Measurements from ENCODE around the gene FAM111B.
"Not testable (repeated sequence)": the region's sequence is repeated elsewhere in the genome, so short reads cannot be mapped to it uniquely, and the experiment has no call there.

Gene FAM111B, protein sequence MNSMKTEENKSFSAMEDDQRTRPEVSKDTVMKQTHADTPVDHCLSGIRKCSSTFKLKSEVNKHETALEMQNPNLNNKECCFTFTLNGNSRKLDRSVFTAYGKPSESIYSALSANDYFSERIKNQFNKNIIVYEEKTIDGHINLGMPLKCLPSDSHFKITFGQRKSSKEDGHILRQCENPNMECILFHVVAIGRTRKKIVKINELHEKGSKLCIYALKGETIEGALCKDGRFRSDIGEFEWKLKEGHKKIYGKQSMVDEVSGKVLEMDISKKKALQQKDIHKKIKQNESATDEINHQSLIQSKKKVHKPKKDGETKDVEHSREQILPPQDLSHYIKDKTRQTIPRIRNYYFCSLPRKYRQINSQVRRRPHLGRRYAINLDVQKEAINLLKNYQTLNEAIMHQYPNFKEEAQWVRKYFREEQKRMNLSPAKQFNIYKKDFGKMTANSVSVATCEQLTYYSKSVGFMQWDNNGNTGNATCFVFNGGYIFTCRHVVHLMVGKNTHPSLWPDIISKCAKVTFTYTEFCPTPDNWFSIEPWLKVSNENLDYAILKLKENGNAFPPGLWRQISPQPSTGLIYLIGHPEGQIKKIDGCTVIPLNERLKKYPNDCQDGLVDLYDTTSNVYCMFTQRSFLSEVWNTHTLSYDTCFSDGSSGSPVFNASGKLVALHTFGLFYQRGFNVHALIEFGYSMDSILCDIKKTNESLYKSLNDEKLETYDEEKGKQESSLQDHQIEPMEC

DNA sequence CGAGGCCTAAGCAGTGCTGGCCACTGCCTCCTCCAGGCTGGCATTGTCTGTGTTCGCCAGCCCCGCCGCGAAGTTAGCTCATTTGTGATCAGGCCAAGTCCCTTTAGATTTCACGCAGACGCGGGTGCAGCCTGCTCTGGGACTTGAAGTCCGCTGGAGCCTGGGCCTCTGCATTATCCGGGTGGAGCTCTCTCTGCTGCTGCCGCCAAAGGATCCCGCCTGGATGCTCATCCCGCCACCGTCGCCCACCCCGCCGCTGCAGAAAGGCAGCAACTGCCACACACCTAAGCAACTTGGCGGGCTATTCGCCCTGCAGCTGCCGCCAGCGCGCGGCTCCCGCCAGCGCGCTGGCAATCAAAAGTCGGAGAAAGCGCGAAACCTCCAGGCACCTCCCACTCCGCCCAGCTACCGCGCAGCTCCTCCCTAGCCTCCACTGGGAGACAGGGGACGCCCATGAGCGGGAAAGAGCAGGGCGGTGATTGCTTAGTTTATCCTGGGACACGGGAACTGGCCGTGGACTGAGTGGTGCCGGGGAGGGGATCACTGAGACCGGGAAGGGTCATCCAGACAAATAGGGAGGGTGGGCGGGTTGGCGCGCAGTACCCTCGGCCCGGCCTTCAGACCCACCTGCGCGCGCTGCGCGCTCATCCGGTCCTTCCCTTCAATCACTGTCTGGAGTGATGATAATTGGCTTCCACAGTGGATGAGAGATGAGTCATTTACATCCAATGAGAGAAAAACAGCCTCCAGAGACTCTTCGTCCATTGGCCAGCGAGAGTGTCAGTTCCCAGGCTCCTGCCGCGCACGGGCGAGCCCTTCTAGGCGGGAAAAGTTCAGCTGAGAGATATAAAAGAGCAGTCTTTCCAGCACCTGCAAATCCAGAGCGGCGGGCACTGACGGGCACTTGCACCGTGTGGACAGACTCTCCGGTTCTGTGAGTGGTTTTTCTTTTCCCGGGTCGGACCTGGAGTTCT, at the start of gene FAM111B:
Gene FAM111B (plus strand): TSS at position 875 of the 974 bp plus-strand sequence. CDS start 2,389 bp downstream, outside the sequence.
- DNase-seq = no peak

- DNase-seq = peak; percentile 19
These were observed 48.7 kb upstream of the FAM111B start for GRCh38 chr11:59058120-59059033.

GRCh38 chr11:59060096-59060495, 46.9 kb upstream of the FAM111B start:
- DNase-seq = not testable (repeated sequence)

DNA sequence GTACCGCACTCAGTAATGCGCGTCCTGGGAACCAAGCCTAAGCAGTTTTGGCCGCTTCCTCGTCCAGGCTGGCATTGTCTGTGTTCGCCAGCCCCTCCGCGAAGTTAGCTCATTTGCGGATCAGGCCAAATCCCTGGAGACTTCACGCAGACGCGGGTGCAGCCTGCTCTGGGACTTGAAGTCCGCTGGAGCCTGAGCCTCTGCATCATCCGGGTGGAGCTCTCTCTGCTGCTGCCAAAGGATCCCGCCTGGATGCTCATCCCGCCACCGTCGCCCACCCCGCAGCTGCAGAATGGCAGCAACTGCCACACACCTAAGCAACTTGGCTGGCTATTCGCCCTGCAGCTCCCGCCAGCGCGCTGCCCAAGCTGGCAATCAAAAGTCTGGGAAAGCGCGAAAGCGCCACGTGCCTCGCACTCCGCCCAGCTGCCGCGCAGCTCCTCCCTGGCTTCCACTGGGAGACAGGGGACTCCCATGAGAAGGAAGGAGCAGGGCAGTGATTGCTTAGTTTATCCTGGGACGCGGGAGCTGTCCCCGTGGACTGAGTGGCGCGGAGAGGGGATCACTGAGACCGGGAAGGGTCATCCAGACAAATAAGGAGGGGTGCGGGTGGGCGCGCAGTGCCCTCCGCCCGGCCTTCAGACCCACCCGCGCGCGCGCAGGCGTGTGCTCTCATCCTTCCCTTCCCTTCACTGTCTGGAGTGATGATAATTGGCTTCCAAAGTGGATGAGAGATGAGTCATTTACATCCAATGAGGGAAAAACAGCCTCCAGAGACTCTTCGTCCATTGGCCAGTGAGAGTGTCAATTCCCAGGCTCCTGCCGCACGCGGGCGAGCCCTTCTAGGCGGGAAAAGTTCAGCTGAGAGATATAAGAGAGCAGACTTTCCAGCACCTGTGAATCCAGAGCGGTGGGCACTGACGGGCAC, 44.2 kb upstream of the FAM111B start:
- no peak for DNase-seq

DNA sequence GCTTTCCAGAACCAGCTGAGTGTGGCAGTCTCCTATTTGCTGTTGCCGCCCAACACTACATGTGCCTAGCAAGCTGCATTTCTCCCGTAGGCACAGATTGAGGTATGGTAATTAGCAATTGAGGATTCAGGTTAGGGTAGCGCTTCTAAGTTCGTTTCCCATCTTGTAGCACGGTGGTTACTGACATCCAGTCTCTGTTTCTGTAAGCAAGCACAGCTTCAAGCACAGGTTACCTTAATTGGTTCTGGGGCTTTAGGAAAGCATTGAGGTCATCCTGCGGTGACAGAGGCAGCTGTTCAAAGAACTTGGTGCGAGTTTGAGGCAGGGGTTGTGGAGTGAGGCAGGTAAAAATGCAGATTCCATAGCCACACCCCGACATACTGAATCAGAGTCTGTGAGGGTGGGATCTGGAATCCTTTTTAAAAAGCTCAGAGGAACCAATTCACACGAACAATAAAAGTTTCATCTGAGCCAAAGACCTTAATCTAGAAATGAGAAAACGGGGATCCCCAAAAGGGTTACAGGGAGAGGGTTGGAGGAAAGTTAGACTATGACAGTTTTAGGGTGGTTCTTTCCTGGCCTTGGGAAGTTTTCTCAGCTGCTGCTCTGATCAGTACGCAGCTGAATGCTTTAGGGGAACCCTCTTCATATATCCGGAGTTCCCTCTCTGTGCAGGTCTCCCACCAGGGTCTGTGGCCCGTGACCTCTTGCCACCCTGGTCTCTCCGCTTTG, 42.9 kb upstream of the FAM111B start:
- DNase-seq = not testable (repeated sequence)

DNA sequence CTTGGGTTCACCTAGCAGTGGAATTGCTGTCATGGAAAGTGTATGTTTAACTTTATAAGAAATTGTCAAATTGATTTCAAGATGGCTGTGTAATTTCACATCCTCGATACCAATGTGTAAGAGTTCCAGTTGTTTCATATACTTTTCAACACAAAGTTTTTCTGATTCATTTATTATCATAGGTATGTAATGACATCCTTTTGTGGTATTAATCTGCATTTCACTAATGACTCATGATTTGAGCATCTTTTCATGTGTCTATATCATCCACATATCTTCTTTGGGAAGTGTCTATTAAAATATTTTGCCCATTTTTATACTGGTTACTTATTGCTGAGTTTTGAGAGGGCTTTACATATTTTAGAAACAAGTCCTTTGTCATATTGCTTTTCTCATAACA, 38.0 kb upstream of the FAM111B start:
- no peak for DNase-seq

- DNase-seq = no peak
These were observed 30.0 kb upstream of the FAM111B start for GRCh38 chr11:59076876-59077571.

DNA sequence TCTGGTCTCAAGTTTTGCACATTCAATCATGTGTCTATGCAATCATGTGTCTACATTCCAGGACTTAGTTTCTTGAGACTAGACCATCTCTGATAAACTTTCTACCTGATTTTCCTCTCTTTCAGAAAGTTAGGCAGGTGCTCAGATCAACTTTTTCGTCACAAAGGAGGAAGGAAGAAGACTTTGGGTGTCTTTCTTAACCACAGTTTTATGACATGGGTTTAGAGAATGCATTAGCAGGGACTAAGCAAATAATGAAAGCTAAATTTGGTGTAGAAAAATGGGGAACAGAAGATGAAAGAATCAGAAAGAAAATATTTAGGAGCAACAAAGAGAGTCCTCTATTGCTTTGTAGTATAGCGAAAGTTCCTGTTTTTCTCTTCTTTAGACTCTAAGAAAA, 28.6 kb upstream of the FAM111B start:
- DNase-seq = no peak

GRCh38 chr11:59079086-59079485, 28.0 kb upstream of the FAM111B start:
- DNase-seq = no peak

GRCh38 chr11:59080421-59080820, 26.6 kb upstream of the FAM111B start:
- DNase-seq = not testable (repeated sequence)

- DNase-seq = not testable (repeated sequence)
These were observed 25.5 kb upstream of the FAM111B start for GRCh38 chr11:59081430-59082020.

DNA sequence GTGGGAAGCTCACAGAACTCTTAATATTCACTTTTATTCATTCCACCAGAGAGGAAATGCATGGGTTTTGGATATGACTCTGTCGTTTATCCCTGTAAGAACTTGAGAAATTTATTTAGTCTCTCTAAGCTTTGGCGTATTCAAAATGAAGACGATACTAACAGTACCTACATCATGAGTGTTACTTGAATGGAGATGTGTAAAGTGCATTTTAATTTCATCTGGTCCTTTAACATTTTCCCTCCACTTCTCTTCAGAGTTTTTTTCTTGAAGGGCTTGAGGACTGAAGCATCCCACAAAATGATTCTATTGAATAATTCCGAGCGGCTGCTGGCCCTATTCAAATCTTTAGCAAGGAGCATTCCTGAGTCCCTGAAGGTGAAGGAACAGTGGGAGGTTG, 21.0 kb upstream of the FAM111B start, which contains the start of gene GLYATL1B:
Gene GLYATL1B (plus strand): TSS at position 301 of the 400 bp plus-strand sequence. CDS start 0 bp downstream, at position 301.
- DNase-seq = not testable (repeated sequence)

GRCh38 chr11:59088162-59088561, 18.9 kb upstream of the FAM111B start:
- no peak for DNase-seq

- DNase-seq = not testable (repeated sequence)
These were observed 13.5 kb upstream of the FAM111B start for GRCh38 chr11:59093576-59093975.

GRCh38 chr11:59095225-59095624, 11.8 kb upstream of the FAM111B start:
- DNase-seq = not testable (repeated sequence)

- not testable (repeated sequence) for DNase-seq
These were observed 11.0 kb upstream of the FAM111B start for GRCh38 chr11:59095972-59096575.

DNA sequence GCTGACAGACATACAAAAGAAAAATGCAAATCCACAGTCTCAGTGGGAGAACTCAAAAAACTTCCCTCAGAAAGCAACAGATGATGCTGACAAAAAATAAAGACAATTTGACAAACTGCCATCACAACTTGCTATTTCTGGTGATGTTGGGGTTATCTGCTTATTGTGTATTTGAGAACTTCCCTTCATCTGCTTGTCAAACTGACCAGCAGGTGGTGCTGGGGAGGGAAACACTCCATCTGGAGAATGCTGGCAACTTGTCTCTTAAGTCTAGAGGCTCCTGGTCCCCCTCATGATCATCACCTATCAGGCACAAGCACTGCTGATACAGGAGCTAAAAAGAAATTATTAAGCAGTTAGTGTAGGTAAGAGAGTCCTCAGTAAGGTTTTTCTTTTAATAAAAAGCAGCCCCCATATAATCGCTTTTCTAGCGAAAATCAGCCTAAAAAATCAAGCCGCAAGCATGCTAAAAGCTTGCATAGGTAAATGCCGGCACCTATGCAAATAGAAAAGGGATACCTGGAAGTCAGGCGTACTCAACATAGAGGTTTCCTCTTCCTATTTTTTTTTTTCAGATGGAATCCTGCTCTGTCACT, 9.8 kb upstream of the FAM111B start:
- DNase-seq = no peak

DNA sequence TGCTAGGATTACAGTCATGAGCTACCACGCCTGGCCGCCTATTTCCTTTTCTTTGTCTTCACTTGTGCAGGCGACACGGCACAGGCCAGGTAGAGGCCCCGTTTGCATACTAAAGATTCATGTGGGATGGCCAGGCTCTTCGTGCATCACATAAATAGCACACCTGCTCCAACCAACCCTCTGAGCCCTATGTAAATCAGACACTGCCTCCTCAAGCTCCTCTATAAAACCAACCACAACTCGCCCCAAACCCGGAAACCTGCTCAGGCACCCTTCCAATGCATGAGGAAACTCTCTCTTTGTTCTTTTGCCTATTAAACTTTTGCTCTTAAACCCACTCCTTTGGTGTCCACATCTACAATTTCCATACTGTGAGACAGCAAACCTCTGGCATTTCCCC, 9.1 kb upstream of the FAM111B start:
- not testable (repeated sequence) for DNase-seq
